Sigmoid colon (tissue), 7 donors: ENCODE data around the gene ROBO4. TPM values are rescaled to one million over a fixed set of nuclear protein-coding genes. Genes with fewer than 3 reads are reported as not detected.

Experiments
- DNase-seq: peaks from one replicate; pipeline ENCODE4 v3.0.0-alpha.2; 2019
- H3K27ac ChIP-seq, 4 donors: fragments of 200-600 bp; sonication (generic); one replicate each; pipeline ENCODE4 v1.5.1; 2016 to 2019; ENCODE audit warnings: mild to moderate bottlenecking in 1 of 4
- H3K27me3 ChIP-seq, 3 donors: fragments of 200-600 bp; sonication (generic); one replicate each; pipeline ENCODE4 v1.5.1; 2019; ENCODE audit warnings: mild to moderate bottlenecking in 1 of 3
- H3K36me3 ChIP-seq, 4 donors: fragments of 200-600 bp; sonication (generic); one replicate each; pipeline ENCODE4 v1.5.1; 2016 to 2019
- H3K4me1 ChIP-seq, 4 donors: fragments of 200-600 bp; sonication (generic); one replicate each; pipeline ENCODE4 v1.5.1; 2017 to 2019
- H3K4me3 ChIP-seq, 4 donors: fragments of 200-600 bp; sonication (generic); one replicate each; pipeline ENCODE4 v1.5.1; 2017 to 2019; ENCODE audit warnings: mild to moderate bottlenecking in 2 of 4, moderate library complexity in 1 of 4
- H3K9me3 ChIP-seq, 4 donors: fragments of 200-600 bp in 3 of 4; sonication (generic) in 3 of 4; one replicate each; pipeline versions ENCODE4 v1.5.1 to v1.6.1; 2013 to 2019
- CTCF ChIP-seq, 4 experiments: fragments of 450-650 bp in 3 of 4; fragments of 200-600 bp in 1 of 4; IDR thresholded peaks; one replicate each; pipeline ENCODE4 v1.5.1; 2016 to 2019; ENCODE audit warnings: antibody characterized with exemption in 4 of 4, mild to moderate bottlenecking in 3 of 4, moderate library complexity in 2 of 4
- EP300 ChIP-seq, 4 donors: sonication (generic); formaldehyde crosslinking; IDR thresholded peaks; one replicate each; pipeline ENCODE4 v1.6.1; 2017; ENCODE audit warnings: antibody characterized with exemption in 4 of 4
- POLR2A ChIP-seq, 2 donors: fragments of 450-650 bp; IDR thresholded peaks; one replicate each; pipeline ENCODE4 v1.6.1; 2016; ENCODE audit warnings: antibody characterized with exemption in 2 of 2, mild to moderate bottlenecking in 2 of 2, moderate library complexity in 2 of 2
- POLR2AphosphoS5 ChIP-seq, 4 donors: sonication (generic); formaldehyde crosslinking; IDR thresholded peaks; one replicate each; pipeline ENCODE4 v1.6.1; 2017; ENCODE audit warnings: antibody characterized with exemption in 4 of 4
- WGBS, 2 donors: extraction: QIAGEN DNeasy Blood & Tissue Kit; methylation state at CpG; one replicate each; pipeline ENCODE4 v1.1.7; 2013; 5-methylcytosine and 5-hydroxymethylcytosine counted together
- intact Hi-C: fragments of 100-400 bp; cut with DNase I; formaldehyde crosslinking; loops from one replicate; pipeline ENCODE4 v1.15.1; 2023
- polyA plus RNA-seq, 3 donors: library from polyadenylated mRNA; stranded (reverse); fragments of 200-250 nt; gene quantifications; one replicate each; pipeline ENCODE4 v1.2.3, GENCODE V29; 2013
- total RNA-seq, 4 donors: library from RNA; depleted of rRNA; stranded (reverse); fragments of >200 nt; gene quantifications; one replicate each; pipeline ENCODE4 v1.1.0, GENCODE V29; 2016
- donor health status: healthy with polysubstance abuse.
- donor health status: Bipolar disorder and iron deficiency.
- donor health status: healthy.

ROBO4 gene
- total and polyA plus RNA-seq, 7 donors = 0.46 to 13.8 (median 8.1) TPM

- Histone ChIP-seq H3K36me3 (no peaks in the 10 kb centered on the region), H3K9me3 (no peaks in the 10 kb centered on the region), H3K4me1 (peaks cover 0 to 21% (median 12%) of the 10 kb centered on the region in 4 donors), H3K27me3 (peaks cover 0 to 18% (median 10%) of the 10 kb centered on the region in 3 donors), H3K4me3 (peak overlapping the region in 2 of 4 donors; percentile 49 to 60), H3K27ac (peak overlapping the region in 1 of 4 donors; percentile 89)
- WGBS, 2 donors = 57 to 82% methylated on average over 10 of the region's 10 CpGs
- DNase-seq = no peak
- TF ChIP-seq CTCF (IDR thresholded peaks at IDR 0.05) (no peak), POLR2A (IDR thresholded peaks at IDR 0.05) (no peak), POLR2AphosphoS5 (IDR thresholded peaks at IDR 0.05) (no peak), EP300 (IDR thresholded peaks at IDR 0.05) (no peak)
- intact Hi-C loops = loop anchor here (2.0 to 10.0 kb wide), 4 partner anchors 40 to 203 kb away; partner anchors contain the start of genes MSANTD2, SIAE and SPA17
These were observed 20.1 kb downstream of the ROBO4 start for GRCh38 chr11:124877631-124877909.

GRCh38 chr11:124876818-124877630 lies 20.6 kb downstream of the ROBO4 start:
- peaks cover 0 to 23% (median 16%) of the 10 kb centered on the region in 3 donors for H3K27me3 ChIP-seq
- H3K27ac ChIP-seq = peak overlapping the region; percentile 88 to 92 (median 90)
- 27 to 55% methylated on average over 30 of the region's 30 CpGs for WGBS, 2 donors
- TF ChIP-seq EP300 (IDR thresholded peaks at IDR 0.05) = no peak
- TF ChIP-seq POLR2AphosphoS5 (IDR thresholded peaks at IDR 0.05) = no peak
- no peak for TF ChIP-seq POLR2A (IDR thresholded peaks at IDR 0.05)
- TF ChIP-seq CTCF (IDR thresholded peaks at IDR 0.05) = no peak
- H3K36me3 ChIP-seq = no peaks in the 10 kb centered on the region
- peak overlapping the region; percentile 47 to 66 (median 54) for H3K4me3 ChIP-seq
- H3K9me3 ChIP-seq = no peaks in the 10 kb centered on the region
- intact Hi-C loops = loop anchor here (2.0 to 10.0 kb wide), 4 partner anchors 40 to 202 kb away; partner anchors contain the start of genes MSANTD2, SIAE and SPA17
- peak; percentile 72 for DNase-seq
- H3K4me1 ChIP-seq = peaks cover 0 to 21% (median 12%) of the 10 kb centered on the region in 4 donors

- peaks cover 0 to 21% (median 12%) of the 10 kb centered on the region in 4 donors for H3K4me1 ChIP-seq
- peak in 1 of 4 donors; percentile 28 for TF ChIP-seq EP300 (IDR thresholded peaks at IDR 0.05)
- TF ChIP-seq POLR2A (IDR thresholded peaks at IDR 0.05) = no peak
- TF ChIP-seq POLR2AphosphoS5 (IDR thresholded peaks at IDR 0.05) = peak; percentile 49 to 80 (median 58)
- peak; percentile 44 to 71 (median 49) for TF ChIP-seq CTCF (IDR thresholded peaks at IDR 0.05)
- peak overlapping the region; percentile 47 to 66 (median 54) for H3K4me3 ChIP-seq
- intact Hi-C loops = loop anchor here (2.0 to 10.0 kb wide), 4 partner anchors 39 to 201 kb away; partner anchors contain the start of genes MSANTD2, SIAE and SPA17
- peaks cover 0 to 29% (median 21%) of the 10 kb centered on the region in 3 donors for H3K27me3 ChIP-seq
- no peaks in the 10 kb centered on the region for H3K9me3 ChIP-seq
- no peaks in the 10 kb centered on the region for H3K36me3 ChIP-seq
- peak overlapping the region; percentile 88 to 92 (median 90) for H3K27ac ChIP-seq
- peak; percentile 95 for DNase-seq
- 1 to 2% methylated on average over 69 of the region's 69 CpGs for WGBS, 2 donors
These were observed 21.5 kb downstream of the ROBO4 start for GRCh38 chr11:124875943-124876817.

GRCh38 chr11:124875401-124875800 lies 22.3 kb downstream of the ROBO4 start:
- Histone ChIP-seq H3K4me3 (peak overlapping the region in 2 of 4 donors; percentile 60 to 66), H3K36me3 (no peaks in the 10 kb centered on the region), H3K27me3 (peaks cover 3 to 37% (median 28%) of the 10 kb centered on the region in 3 donors), H3K27ac (peak overlapping the region in 1 of 4 donors; percentile 91), H3K4me1 (peaks cover 0 to 21% (median 12%) of the 10 kb centered on the region in 4 donors), H3K9me3 (no peaks in the 10 kb centered on the region)
- peak; percentile 40 for DNase-seq
- TF ChIP-seq EP300 (IDR thresholded peaks at IDR 0.05) (no peak), CTCF (IDR thresholded peaks at IDR 0.05) (no peak)
- 52 to 62% methylated on average over 3 of the region's 3 CpGs for WGBS, 2 donors
- intact Hi-C loops = loop anchor here (5.0 to 10.0 kb wide), 2 partner anchors 38 to 201 kb away; partner anchors contain the start of genes SIAE and SPA17
